Ovary (tissue), 3 donors: ENCODE data around the gene PLEKHH2.

Experiments used
- CTCF ChIP-seq, 3 donors: fragments of 450-650 bp in 2 of 3; fragments of 200-600 bp in 1 of 3; IDR thresholded peaks; one replicate each; pipeline versions ENCODE4 v1.5.1 to v1.8.0; 2016 to 2022; ENCODE audit warnings: antibody characterized with exemption in 3 of 3, mild to moderate bottlenecking in 1 of 3
- EP300 ChIP-seq: sonication (generic); formaldehyde crosslinking; IDR thresholded peaks from one replicate; pipeline ENCODE4 v1.6.1; 2017; ENCODE audit warnings: antibody characterized with exemption
- donor health status: DM: no; HTN: no; CAD: no.

- no peak for TF ChIP-seq CTCF (IDR thresholded peaks at IDR 0.05)
- no peak for TF ChIP-seq EP300
Observed at GRCh38 chr2:43622931-43623451, 14.1 kb upstream of the PLEKHH2 start.
